Body of pancreas (tissue), 4 donors: ENCODE results near the gene CA9.

ENCODE experiments used
- POLR2A ChIP-seq, 3 donors: fragments of 450-650 bp; IDR thresholded peaks; one replicate each; pipeline ENCODE4 v1.6.1; 2016; ENCODE audit warnings: antibody characterized with exemption in 3 of 3, mild to moderate bottlenecking in 2 of 3
- TF ChIP-seq, protein P1 (sequence below), 7 experiments: fragments of 450-650 bp in 4 of 7; fragments of 200-600 bp in 3 of 7; sonication (generic) in 3 of 7; IDR thresholded peaks; one replicate each; pipeline ENCODE4 v1.5.1; 2016 to 2019; ENCODE audit warnings: antibody characterized with exemption in 7 of 7

DNA sequence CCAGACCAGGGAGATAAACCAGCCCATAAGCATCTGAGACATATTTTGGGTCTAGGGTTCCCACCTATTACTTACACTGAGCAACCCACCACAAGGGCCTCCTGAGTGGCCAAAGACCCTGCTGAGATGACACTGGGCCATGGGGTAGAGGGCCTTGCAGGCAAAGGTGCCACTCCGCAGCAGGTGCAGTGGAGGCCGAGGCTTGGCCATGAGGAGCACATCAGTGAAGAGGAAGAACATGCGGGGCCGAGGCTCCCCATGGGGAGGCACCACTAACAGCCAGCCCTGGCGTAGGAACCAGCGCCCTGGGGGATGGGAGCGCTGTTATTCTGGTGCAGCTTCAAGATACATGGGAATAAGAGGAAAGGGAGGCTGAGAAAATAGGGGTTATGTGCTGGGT lies 11.3 kb upstream of the CA9 start:
- TF ChIP-seq, protein P1, sequence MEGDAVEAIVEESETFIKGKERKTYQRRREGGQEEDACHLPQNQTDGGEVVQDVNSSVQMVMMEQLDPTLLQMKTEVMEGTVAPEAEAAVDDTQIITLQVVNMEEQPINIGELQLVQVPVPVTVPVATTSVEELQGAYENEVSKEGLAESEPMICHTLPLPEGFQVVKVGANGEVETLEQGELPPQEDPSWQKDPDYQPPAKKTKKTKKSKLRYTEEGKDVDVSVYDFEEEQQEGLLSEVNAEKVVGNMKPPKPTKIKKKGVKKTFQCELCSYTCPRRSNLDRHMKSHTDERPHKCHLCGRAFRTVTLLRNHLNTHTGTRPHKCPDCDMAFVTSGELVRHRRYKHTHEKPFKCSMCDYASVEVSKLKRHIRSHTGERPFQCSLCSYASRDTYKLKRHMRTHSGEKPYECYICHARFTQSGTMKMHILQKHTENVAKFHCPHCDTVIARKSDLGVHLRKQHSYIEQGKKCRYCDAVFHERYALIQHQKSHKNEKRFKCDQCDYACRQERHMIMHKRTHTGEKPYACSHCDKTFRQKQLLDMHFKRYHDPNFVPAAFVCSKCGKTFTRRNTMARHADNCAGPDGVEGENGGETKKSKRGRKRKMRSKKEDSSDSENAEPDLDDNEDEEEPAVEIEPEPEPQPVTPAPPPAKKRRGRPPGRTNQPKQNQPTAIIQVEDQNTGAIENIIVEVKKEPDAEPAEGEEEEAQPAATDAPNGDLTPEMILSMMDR (IDR thresholded peaks at IDR 0.05), result no peak
- no peak for TF ChIP-seq POLR2A (IDR thresholded peaks at IDR 0.05)
